Activated naive CD4-positive, alpha-beta T cell (primary cell): Measurements from ENCODE around the gene CCSAP.
"Not testable (repeated sequence)": the region's sequence is repeated elsewhere in the genome, so short reads cannot be mapped to it uniquely, and the experiment has no call there.

Experiments used
- DNase-seq, 4 experiments: peaks; one replicate each; lab custom pipeline; 2025; lab: John Stamatoyannopoulos, UW

The CCSAP gene, protein sequence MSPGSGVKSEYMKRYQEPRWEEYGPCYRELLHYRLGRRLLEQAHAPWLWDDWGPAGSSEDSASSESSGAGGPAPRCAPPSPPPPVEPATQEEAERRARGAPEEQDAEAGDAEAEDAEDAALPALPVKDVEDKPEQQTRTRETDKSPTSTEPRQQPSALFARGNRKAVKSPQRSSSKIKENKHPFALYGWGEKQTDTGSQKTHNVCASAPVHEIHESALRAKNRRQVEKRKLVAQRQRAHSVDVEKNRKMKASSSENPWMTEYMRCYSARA

GRCh38 chr1:229342656-229343569 lies at the start of gene CCSAP:
CCSAP (minus strand) TSS chr1:229343047; CDS start chr1:229342465, 582 bp downstream.
- peak in 2 of 4 experiments; percentile 51 to 62 for DNase-seq

GRCh38 chr1:229390130-229390529 lies 47.3 kb upstream of the CCSAP start:
- no peak for DNase-seq

DNA sequence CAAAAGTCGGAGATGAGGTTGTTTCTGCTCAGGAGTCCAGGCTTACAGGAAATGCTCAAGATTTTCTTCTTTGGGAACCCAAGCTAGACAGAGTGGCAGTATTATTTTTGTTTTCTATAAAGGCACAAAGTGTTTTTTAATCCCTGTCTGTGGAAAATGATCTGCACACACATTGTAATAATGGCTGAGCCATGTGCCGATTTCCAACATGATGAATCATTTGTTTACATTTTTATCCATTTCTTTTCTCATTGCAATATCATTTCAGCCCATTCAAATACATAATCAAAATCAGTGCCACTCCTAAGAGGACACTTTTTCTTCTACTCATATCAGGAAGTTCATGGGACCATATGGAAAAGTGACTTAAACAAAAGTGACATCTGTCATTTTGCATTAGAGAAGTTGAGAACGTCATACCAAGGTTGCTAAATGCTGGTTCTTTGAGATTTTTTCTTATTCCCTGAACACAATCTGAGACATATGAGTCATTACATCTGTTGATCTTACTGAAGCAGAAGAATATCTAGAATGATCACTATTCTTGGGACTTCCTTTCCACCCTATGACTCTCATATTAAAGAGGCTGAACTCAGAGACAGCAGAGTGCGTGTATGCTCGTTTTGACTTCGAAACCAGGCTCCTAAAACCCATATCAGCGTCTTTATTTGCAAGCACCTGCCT lies 46.2 kb upstream of the CCSAP start:
- DNase-seq, result no peak

GRCh38 chr1:229385853-229386456 lies 43.1 kb upstream of the CCSAP start:
- DNase-seq, result no peak

- no peak for DNase-seq
These were observed 42.0 kb upstream of the CCSAP start for GRCh38 chr1:229384822-229385221.

GRCh38 chr1:229383961-229384360 lies 41.1 kb upstream of the CCSAP start:
- no peak for DNase-seq

DNA sequence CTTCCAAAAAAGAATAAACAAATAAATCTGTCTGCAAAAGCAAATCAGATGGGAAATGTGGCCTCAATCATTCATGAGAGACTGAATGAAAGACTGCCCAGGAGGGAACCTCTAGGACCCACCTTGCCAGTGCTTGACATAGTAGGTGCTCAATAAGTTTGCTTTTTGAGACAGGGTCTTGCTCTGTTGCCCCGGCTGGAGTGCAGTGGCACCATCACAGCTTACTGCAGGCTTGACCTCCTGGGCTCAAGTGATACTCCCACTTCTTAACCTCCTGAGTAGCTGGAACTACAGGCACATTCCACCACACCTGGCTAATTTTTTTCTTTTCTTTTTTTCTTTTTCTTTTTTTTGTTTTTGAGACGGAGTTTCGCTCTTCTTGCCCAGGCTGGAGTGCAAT lies 40.3 kb upstream of the CCSAP start:
- DNase-seq, result no peak

DNA sequence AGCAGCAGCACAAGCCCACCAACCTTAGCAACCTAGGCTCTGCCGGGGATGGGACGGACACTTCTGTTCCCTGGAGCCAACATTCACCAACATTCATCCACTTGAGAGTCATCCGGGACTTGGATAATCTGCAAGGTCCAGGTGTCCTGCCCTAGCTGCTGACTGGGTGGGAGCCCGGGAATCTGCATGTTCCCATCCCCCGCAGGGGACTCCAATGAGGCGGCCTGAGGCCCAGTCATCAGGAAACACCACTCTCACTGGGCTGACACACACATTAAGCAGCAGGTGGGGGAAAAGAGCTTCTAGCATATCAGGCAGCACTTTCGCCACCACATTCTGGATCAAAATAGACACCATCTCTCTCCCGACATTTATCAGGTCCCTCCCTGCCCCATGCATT lies 38.4 kb upstream of the CCSAP start:
- no peak for DNase-seq

DNA sequence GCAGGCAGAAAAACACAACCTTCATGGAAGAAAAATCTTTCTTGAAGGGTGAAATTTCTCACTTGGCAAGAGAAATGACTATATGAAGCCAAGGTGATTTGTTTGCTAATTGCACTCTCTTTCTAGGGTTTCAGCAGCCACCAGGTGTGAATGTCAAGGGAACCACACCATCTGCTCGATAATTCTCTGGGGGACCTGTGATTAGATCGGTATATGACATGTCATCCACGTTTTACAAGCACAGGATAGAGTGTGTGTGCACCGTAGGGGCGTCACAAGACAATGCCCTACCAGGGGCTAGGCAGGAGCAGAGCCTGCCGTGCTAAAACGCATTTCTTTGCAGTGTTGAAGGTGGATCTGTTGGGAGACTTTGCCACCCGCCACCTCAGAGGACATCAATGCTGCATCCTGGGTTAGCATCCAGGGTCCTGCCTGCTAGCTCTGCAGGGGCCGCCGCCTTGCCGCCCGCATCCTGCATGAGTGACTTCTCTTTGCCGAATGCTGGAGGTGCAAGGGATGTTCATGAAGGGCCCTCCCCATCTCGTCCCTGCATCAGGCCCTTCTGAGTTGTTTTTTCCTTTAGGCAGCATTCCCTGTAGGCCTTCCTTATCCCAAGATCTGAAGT lies 37.8 kb upstream of the CCSAP start:
- DNase-seq, result no peak

DNA sequence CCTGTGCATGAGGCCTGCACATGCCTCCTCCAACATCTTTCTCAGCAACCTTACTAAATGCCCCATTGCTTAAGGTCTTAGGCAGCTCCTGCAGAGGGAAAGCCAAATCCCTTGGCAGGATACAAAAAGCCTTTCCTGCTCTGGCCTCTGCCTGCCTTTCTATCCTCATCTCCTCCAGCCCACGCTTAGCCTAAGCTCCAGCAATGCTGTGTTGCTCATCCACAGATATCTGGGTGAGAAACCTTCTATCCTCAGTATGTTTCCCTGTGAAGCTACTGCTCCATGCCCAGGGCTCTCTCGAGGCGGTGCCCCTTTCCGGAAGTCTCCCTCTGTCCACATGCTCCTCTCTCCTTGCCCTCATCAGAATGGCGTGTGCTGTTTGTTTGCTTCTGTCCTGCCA lies 37.0 kb upstream of the CCSAP start:
- no peak for DNase-seq

- DNase-seq, result no peak
These were observed 35.9 kb upstream of the CCSAP start for GRCh38 chr1:229378586-229379367.

- DNase-seq, result not testable (repeated sequence)
These were observed 35.2 kb upstream of the CCSAP start for GRCh38 chr1:229378035-229378434.

DNA sequence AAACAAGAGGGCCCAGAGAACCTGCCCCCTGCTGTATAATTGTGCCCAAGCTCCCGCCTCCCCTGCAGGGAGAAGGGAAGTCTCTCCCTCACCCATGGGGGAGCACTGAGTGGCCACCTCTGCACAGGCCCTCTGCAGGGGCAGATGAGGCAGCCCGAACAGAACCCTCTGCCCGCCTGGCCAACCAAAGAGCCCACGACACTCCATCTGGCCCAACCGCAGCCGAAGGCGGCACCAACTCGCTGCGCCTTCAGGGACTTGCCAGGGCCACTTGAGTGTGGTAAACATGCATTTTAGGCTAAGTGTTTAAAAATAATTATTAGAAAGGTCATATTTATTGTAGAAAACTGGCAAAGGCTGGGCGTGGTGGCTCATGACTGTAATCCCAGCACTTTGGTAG lies 34.6 kb upstream of the CCSAP start:
- no peak for DNase-seq

GRCh38 chr1:229376521-229376920 lies 33.7 kb upstream of the CCSAP start:
- no peak for DNase-seq

DNA sequence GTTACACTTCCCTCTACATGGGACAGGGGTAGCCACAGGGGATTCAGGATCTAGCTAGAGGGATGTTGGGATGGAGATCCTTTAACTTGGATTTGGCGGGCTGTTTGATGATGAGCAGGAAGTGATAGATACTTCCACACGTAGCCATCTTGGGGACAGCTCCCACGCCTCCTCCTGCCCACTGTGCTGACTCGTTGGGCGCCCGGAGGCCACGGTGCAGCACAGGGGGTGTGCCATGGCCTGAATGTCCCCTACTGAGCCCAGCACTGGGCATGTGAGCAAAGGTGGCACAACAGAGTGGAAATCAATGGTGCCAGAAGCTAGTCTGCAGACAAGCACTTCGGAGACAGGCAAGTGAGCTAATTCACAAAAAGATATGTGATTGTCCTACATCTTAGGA lies 31.6 kb upstream of the CCSAP start:
- DNase-seq, result no peak

DNA sequence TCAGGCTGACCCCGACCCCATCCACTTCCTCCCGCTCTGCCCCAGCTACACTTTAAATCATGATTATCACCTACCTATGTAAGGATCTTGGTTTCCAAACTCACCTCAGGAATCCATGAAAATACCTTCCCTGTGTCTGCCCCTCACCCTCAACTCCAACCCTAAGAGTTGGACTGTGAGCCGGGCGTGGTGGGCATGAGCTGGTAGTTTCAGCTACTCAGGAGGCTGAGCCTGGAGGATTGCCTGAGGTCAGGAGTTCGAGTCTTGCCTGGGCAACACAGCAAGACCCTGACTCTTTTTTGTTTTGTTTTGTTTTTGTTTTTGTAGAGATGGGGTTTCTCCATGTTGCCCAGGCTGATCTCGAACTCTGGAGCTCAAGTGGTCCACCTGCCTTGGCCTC lies 30.5 kb upstream of the CCSAP start:
- no peak for DNase-seq

- DNase-seq, result no peak
These were observed 29.4 kb upstream of the CCSAP start for GRCh38 chr1:229372251-229372650.

DNA sequence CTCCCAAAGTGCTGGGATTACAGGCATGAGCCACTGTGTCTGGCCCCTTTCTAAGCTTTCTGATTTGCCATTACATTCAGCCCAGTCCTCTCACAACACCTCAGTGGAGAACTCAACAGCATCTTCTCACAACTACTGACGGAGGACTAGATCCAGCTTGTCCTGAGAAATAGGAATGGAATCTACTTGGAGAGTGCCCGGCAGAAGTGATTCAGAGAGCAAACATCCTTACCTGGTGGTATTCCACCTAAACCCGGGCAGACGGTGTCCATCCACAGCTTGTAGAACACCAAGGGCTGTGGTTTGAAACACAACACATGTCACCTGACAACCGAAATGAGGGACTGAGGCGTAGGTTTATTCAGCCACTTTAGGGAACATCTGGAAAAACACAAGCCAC lies 28.8 kb upstream of the CCSAP start:
- DNase-seq, result no peak

- no peak for DNase-seq
These were observed 27.8 kb upstream of the CCSAP start for GRCh38 chr1:229370601-229371021.

- no peak for DNase-seq
These were observed 25.5 kb upstream of the CCSAP start for GRCh38 chr1:229368347-229368746.

GRCh38 chr1:229365569-229365968 lies 22.7 kb upstream of the CCSAP start:
- DNase-seq, result no peak
